GM21381 (cell line): ENCODE results near the gene SYCP2.

Source experiments
- ATAC-seq: cut with Tn5 transposase; IDR thresholded peaks from one replicate; pipeline ENCODE4 v1.9.1; 2021; ENCODE audit warnings: mild to moderate bottlenecking, moderate library complexity; ENCODE audit not compliant: unreplicated experiment

The SYCP2 gene

DNA sequence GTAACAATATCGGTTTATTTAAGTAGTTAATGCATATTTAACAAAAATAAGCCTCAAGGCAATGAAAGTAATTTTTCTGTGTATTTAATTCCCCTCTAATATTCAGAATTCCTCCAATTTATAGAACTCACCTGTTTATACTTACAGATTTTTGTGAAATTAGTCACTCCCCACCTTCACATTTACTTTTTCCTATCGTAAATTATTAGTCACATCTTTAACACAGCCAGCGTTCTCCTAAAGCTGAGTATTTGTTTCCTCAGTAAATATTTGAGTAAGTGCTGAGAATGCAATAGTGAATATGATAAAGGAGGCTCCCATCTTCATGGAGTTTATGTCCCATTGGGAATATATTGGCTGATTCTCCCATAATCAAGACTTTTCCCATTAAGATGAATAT, 88.0 kb downstream of the SYCP2 start:
- no peak for ATAC-seq

DNA sequence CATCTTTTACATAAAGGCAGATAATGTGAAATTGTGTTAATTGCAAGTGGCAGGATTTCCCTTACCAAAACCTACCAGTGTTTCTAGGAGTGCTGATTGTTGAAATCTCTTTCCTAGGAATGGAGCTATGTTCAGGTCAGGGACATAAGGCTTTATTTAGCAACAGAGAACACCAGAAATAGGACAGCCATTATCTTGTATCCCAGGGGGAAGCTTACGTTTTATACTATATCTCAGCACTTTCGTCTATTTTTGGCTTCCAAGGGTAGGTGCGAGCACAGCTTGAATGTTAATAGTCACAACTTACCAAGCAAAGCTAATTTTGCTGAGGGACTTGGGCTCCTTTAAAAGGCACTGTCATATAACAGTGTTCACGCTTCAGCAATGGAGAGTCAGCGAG, 94.0 kb downstream of the SYCP2 start:
- ATAC-seq = no peak

GRCh38 chr20:59837623-59838394, 95.6 kb downstream of the SYCP2 start:
- peak; percentile 75 for ATAC-seq

GRCh38 chr20:59836767-59837166, 96.7 kb downstream of the SYCP2 start:
- ATAC-seq = no peak

DNA sequence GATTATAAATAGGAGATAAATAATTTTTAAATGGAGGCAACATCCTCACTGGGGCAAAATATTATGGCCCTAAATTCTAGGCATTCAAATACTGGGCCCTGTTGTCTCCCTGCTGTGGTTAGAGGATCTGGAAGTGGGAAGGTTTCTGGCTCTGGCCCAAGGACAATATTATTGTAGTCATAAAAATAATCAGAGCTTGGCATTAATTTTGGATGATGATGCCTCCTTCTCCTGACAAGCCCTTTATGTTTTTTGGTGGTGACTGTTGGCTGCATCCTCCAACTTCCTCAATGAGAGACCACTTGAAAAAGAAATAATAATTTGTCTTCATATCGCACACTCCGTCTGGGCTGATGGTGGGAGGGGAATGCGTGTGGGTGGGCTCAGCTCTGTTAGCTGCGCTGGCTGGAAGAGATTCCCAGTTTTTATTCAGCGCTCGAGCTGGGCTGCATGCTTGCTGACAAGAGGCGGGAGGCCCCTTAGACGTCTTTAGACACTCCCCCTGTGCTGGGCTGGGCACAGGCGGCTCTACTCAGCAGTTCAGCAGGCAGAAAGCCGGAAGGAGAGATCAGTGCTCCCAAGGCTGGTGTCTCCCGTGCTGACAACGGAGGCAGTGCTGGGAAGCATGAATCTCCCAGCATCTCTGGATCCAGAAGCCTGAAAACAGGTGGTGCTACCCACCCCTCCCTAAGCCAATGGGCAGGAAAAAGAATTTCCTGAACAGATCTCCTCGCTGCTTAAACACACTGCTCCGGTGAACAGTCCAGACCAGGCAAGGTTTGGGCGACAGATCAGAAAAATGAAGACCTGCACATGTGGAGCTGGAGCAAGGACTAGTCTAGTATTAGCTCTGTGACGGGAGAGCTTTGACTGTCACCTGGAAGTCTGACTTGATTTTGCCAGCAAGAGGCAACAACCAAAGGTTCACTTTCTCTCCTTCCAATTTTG, 97.7 kb downstream of the SYCP2 start:
- ATAC-seq = no peak

DNA sequence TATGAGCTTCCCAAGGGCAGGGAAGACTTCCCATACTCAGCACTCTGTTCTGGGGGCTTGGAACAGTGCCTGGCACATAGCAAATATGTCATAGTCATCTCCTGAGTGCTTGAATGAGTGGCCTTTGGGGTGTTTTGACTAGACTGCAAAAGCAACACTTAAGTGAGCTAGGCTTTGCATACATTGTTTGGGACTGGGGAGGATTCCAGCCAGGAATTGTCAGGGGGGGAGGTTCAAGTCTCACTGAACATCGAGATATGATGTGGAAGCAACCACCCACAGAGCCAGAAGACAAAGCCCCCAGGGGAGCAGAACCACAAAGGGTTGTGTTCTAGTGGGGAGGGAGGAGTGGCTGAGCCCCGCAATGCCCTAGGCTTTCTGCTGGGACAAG, 98.4 kb downstream of the SYCP2 start:
- no peak for ATAC-seq

- no peak for ATAC-seq
Observed at GRCh38 chr20:59832406-59833363, 100.8 kb downstream of the SYCP2 start.

DNA sequence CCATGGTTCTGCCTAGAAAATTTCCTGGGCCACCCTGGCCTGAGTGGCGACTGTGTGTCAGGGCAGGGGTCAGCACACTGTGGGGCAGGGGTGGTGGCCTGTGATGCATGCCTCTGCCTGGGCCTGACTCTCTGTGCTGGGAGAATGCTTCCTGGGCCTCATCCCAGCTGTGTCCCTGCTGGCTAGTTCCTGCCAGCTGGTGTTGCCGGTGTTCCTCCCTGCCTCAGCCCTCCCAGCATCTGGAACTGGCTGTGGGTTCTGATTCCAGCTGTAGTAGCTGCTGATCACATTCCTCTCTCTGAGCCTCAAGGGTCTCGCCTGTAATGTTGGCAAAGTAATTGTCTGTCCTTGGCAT, 101.5 kb downstream of the SYCP2 start:
- ATAC-seq = no peak

GRCh38 chr20:59831024-59831915, 102.2 kb downstream of the SYCP2 start:
- ATAC-seq = no peak

DNA sequence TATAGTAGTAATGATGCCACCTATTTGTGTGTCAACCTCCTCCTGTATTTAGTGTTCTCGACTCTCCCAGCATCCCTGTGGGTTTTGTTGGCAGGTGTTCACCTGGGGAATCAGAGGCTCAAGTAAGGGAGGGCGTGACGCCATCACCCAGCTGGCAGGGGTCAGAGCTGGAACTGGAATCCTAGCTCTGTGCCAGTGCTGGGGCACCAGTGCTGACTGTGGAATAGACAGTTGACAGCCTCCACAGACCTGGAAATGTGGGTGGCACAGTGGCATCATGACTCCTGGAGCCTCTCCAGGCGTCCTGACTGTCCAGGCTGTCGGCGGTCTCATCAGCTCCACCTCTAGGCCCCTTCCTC, 102.8 kb downstream of the SYCP2 start:
- ATAC-seq = no peak

DNA sequence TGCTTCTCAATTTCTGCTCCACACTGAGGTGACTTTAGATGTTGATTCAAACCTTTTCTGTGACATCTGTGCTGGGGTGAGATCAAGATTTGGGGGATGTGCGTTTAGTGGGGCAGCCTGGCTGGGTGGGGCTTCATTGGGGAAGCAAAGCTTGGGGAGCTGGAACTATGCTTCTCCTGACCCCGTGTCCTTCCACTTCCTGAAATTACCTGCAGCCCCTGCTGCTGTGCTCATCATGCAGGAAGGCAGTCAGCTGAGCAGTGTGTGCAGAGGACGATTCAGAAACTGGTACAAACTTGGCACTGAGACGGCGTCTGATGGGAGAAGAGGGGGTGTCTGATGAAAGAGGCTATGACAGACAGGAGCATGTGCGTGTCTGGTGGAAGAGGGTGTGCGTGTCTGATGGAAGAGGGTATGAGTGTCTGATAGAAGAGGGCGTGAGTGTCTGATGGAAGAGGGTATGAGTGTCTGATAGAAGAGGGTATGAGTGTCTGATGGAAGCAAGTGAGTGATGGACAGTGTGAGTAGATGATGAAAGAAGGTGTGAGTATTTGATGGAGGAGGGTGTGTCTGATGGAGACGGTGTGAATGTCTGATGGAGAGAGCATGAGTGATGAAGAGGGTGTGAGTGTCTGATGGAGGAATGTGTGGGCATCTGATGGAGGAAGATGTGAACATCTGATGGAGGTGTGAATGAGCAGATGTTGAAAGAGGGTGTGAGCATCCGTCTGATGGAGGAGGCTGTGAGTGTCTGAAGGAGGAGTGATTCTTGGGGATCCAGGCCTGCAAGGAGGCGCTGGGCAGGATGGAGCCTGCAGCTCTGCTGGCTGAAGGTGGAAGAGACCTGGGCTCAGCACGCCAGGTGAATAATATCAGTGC, 103.4 kb downstream of the SYCP2 start:
- no peak for ATAC-seq

DNA sequence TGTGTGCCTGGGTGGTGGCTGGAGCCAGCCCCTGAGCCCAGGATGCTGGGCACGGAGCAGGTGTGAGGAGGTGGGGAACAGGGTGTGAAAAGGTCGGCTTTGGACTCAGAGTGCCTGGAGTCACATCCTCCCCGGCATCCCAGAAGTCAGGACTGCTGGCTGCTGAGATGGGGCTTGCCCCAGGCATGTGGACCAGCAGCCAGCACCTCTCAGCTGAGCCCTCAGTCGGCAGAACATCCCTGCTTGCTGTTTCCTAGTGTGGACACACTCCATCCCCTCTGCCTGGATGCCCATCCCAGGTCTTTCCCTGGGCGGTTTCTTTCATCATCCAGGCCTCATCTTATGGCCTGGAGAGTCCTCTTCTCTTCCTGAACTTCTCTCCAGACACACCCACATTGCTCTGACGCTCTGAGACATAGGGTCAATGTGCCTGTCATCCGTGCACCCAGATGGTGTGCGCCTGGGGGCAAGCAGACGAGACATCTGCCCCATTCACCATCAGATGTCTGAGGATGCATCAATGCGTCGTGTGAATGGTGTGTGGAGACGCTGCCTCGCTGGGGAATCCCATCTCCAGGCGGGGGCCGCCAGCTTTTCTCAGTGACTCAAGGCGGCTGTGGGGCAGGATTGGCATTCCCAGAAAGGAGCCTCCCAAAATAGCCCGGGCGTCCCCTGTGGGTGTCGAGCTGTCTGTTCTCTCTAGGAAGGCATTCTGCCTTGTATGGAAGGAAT, 104.2 kb downstream of the SYCP2 start:
- ATAC-seq = no peak

DNA sequence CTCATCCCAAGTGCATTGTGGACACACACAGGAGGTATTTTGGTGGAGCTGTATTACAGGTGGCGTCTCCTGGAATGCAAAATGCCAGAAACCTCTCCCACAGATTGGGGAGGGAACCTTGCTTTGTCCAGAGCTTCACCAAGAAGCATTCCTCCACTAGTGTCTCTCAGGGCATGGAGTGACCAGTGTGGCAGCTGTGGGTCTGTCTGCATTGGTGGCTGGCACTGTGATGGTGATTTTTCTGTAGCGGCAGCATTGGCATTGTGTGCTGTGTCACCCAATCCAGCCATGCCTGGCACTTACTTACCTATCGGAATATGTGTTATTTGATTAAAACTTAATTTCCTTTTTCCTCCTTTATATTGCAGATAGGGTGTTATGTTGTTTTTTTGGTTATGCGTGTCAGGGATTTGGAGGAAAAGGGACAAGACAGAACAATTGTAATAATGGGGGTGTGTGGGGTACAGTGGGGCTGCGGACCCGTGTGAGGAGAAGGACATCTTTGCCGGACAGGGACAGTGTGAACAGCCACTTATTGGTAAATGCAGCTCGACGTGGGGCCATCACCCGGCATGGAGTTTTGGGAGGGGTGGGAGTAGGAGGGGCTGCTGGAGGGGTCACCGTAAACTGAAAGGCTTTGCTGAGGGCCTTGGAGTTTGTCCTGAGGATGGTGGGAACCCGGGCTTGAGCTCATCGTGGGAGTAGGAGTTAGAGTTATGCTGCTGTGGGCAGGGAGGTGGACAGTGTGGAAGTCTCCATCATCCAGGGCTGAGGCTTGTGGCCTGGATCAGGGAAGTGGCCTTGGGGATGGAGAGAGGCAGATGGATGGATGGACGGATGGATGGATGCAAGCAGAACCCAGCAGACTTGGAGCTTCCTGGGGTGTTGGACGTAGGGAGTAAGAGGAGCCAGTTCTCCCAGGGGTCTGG, 105.0 kb downstream of the SYCP2 start:
- ATAC-seq = no peak

- no peak for ATAC-seq
Observed at GRCh38 chr20:59827138-59828056, 106.0 kb downstream of the SYCP2 start.

DNA sequence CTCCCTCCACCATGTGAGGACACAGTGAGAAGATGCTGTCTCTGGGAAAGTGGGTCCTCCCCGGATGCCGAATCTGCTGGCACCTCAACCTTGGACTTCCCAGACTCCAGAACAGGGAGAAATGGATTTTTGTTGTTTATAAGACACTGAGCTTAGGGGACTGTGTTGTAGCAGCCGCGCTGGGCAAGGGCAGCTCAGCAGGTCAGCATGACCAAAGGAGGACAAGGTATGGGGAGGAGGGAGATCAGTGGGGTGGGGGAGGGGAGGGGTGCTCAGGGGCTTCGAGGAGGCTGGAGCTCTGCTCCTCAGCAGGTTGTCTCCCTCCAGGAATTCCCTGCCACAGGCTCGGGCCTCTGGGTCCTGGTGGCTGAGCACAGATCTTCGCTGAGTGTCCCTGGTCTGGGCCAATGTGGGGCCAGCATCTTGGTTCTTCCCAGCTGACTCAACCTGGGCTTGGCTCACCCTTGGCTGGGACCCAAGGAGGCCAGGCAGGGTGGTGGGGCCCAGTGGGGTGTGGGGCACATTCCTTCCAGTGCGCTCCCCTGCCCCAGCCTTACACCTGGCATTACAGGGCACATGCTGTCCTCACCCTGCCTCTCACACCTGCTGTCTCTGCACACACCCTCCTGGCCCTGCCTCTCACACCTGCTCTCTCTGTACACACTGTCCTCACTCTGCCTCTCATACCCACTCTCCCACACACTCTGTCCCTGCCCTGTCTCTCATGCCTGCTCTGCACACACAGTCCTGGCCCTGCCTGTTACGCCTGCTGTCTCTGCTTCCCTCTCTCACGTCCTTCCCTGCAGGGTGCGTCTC, 107.3 kb downstream of the SYCP2 start:
- no peak for ATAC-seq

GRCh38 chr20:59825563-59825920, 107.9 kb downstream of the SYCP2 start:
- no peak for ATAC-seq
